K562 (cell line): Measurements from ENCODE around the gene KCTD11. TPM values are rescaled to one million over a fixed set of nuclear protein-coding genes. Genes with fewer than 3 reads are reported as not detected.

Experiments used
- ATAC-seq: fragments of 200-7000 bp; cut with Tn5 transposase; 3 replicates; pipeline ENCODE4 v1.9.1; 2020; ENCODE audit warnings: moderate library complexity
- BruUV-seq: library from RNA; stranded (reverse); fragments of 400-500 nt; replicated peaks from 2 replicates; lab custom pipeline; 2021; lab: Mats Ljungman, UMichigan
- CTCF ChIA-PET: fragments of 300-600 bp; formaldehyde crosslinking; extraction: SDS; loops from one replicate; lab custom pipeline; 2021; ENCODE audit warnings: low intra/inter-chr PET ratio; lab: Yijun Ruan, JAX
- POLR2A ChIA-PET: fragments of 300-600, 350-650 bp; sonication (Branson Sonifier 250); formaldehyde crosslinking; extraction: SDS; loops from one replicate; lab custom pipeline; 2021; ENCODE audit warnings: antibody characterized with exemption, inconsistent platforms; lab: Yijun Ruan, JAX
- DNase-seq, 4 experiments: peaks; one replicate each; pipeline versions ENCODE4 v3.0.0 to v3.0.0-alpha.2; 2011 to 2018; ENCODE audit warnings: low spot score in 3 of 4, mixed read lengths in 3 of 4; ENCODE audit errors: extremely low read depth in 1 of 4
- FAIRE-seq: peaks from 2 replicates; lab custom pipeline; 2011; peaks lifted over from hg19 to GRCh38; lab: Jason Lieb, UNC
- H2AFZ ChIP-seq: 2 replicates; pipeline ENCODE4 v1.6.0; 2011; ENCODE audit warnings: low read depth, low read length, control low read depth, inconsistent platforms
- H3K27ac ChIP-seq: fragments of 200-600 bp; 3 replicates; pipeline ENCODE4 v1.8.0; 2011; ENCODE audit warnings: low read depth, mild to moderate bottlenecking, control low read depth, inconsistent platforms, low read length, moderate library complexity, mixed read lengths; ENCODE audit errors: extremely low read depth
- H3K27me3 ChIP-seq, 2 experiments: fragments of 300-600 bp in 1 of 2; 2 replicates in 1 of 2; 3 replicates in 1 of 2; pipeline versions ENCODE4 v1.6.0 to v1.8.0; 2011; ENCODE audit warnings: inconsistent platforms in 2 of 2, low read length in 2 of 2, mild to moderate bottlenecking in 1 of 2, mixed read lengths in 1 of 2, moderate library complexity in 1 of 2; ENCODE audit not compliant: control insufficient read depth in 2 of 2, insufficient read depth in 2 of 2
- H3K36me3 ChIP-seq: fragments of 300-600 bp; 3 replicates; pipeline ENCODE4 v1.8.0; 2011; ENCODE audit warnings: mild to moderate bottlenecking, low read length, inconsistent platforms; ENCODE audit not compliant: control insufficient read depth, insufficient read depth
- H3K4me1 ChIP-seq, 2 experiments: fragments of 200-600 bp in 1 of 2; replicated peaks in 1 of 2; 2 replicates in 1 of 2; 3 replicates in 1 of 2; pipeline versions ENCODE4 v1.5.1 to v1.8.0; 2011; ENCODE audit warnings: inconsistent platforms in 2 of 2, low read length in 2 of 2, mild to moderate bottlenecking in 1 of 2, mixed read lengths in 1 of 2, moderate library complexity in 1 of 2; ENCODE audit not compliant: control insufficient read depth in 2 of 2, insufficient read depth in 2 of 2
- H3K4me2 ChIP-seq: 2 replicates; pipeline ENCODE4 v1.6.1; 2011; ENCODE audit warnings: low read length, control low read depth, inconsistent platforms, mixed read lengths; ENCODE audit not compliant: insufficient read depth
- H3K4me3 ChIP-seq: fragments of 200-600 bp; sonication (generic), shearing (Covaris generic); 2 replicates; pipeline ENCODE4 v1.5.1; 2016; ENCODE audit warnings: control low read depth, inconsistent platforms
- H3K79me2 ChIP-seq: fragments of 200-600 bp; 3 replicates; pipeline ENCODE4 v1.8.0; 2011; ENCODE audit warnings: low read length, inconsistent platforms; ENCODE audit not compliant: control insufficient read depth, insufficient read depth
- H3K9ac ChIP-seq, 2 experiments: 2 replicates each; pipeline versions ENCODE4 v1.6.0 to v1.6.1; 2011; ENCODE audit warnings: low read depth in 2 of 2, low read length in 2 of 2, control low read depth in 1 of 2, inconsistent platforms in 1 of 2, mild to moderate bottlenecking in 1 of 2, mixed read lengths in 1 of 2; ENCODE audit not compliant: insufficient read depth in 1 of 2
- H3K9me1 ChIP-seq: one replicate; pipeline ENCODE4 v1.6.0; 2011; ENCODE audit warnings: inconsistent platforms, mild to moderate bottlenecking, low read length, moderate library complexity; ENCODE audit not compliant: control insufficient read depth, insufficient read depth
- H3K9me3 ChIP-seq: replicated peaks from 2 replicates; pipeline ENCODE4 v1.5.1; 2011; ENCODE audit warnings: low read depth, low read length, inconsistent platforms; ENCODE audit not compliant: control insufficient read depth, insufficient read depth
- H4K20me1 ChIP-seq: replicated peaks from 2 replicates; pipeline ENCODE4 v1.6.1; 2011; ENCODE audit warnings: low read length, inconsistent platforms, mixed read lengths; ENCODE audit not compliant: control insufficient read depth, insufficient read depth
- ARID4B ChIP-seq: sonication (generic); formaldehyde crosslinking; IDR thresholded peaks from 2 replicates; pipeline ENCODE4 v1.8.0; 2022; ENCODE audit warnings: mild to moderate bottlenecking, missing genetic modification reagents
- CCAR2 ChIP-seq: fragments of 200-400 bp; formaldehyde crosslinking; IDR thresholded peaks from 2 replicates; pipeline ENCODE4 v1.6.1; 2017; ENCODE audit warnings: mild to moderate bottlenecking, low read depth, low read length
- CEBPG ChIP-seq, 3 experiments: fragments of 200-800 bp in 1 of 3; sonication (Bioruptor generic) in 1 of 3; sonication (generic) in 1 of 3; formaldehyde crosslinking in 1 of 3; IDR thresholded peaks in 2 of 3; conservative IDR thresholded peaks in 1 of 3; 2 replicates each; pipeline versions ENCODE4 v1.6.1 to v1.8.0; 2016 to 2022; ENCODE audit warnings: missing compliant biosample characterization in 2 of 3, missing genetic modification characterization in 2 of 3, mild to moderate bottlenecking in 1 of 3, missing genetic modification reagents in 1 of 3
- EP300 ChIP-seq: IDR thresholded peaks from 2 replicates; pipeline ENCODE4 v1.6.1; 2012; ENCODE audit warnings: low read length, improper control_type of control experiment
- PPARD ChIP-seq: fragments of 250-450 bp; sonication (Bioruptor Pico); IDR thresholded peaks from 2 replicates; pipeline ENCODE4 v1.8.0; 2022; ENCODE audit warnings: inconsistent platforms, mild to moderate bottlenecking, moderate library complexity
- RBFOX2 ChIP-seq: fragments of 200-400 bp; formaldehyde crosslinking; IDR thresholded peaks from 2 replicates; pipeline ENCODE4 v1.6.1; 2017; ENCODE audit warnings: low read depth, mild to moderate bottlenecking, low read length, moderate library complexity
- RBM14 ChIP-seq: fragments of 200-400 bp; formaldehyde crosslinking; IDR thresholded peaks from 2 replicates; pipeline ENCODE4 v1.6.1; 2018; ENCODE audit warnings: low read depth, mild to moderate bottlenecking, low read length, moderate library complexity, borderline replicate concordance; ENCODE audit not compliant: insufficient read depth
- SIN3A ChIP-seq, 2 experiments: fragments of 150-350 bp in 1 of 2; IDR thresholded peaks; 2 replicates each; pipeline ENCODE4 v1.6.1; 2011 to 2016; ENCODE audit warnings: borderline replicate concordance in 2 of 2, low read depth in 2 of 2, low read length in 2 of 2, mild to moderate bottlenecking in 2 of 2, moderate library complexity in 2 of 2; ENCODE audit not compliant: control insufficient read depth in 1 of 2
- SMARCE1 ChIP-seq: fragments of 450-650 bp; IDR thresholded peaks from 2 replicates; pipeline ENCODE4 v1.7.1; 2016; ENCODE audit warnings: mild to moderate bottlenecking
- TAF1 ChIP-seq: IDR thresholded peaks from 2 replicates; pipeline ENCODE4 v1.6.1; 2011; ENCODE audit warnings: mild to moderate bottlenecking, low read length, moderate library complexity; ENCODE audit not compliant: insufficient read depth, control insufficient read depth, severe bottlenecking; ENCODE audit errors: extremely low read depth
- TEAD1 ChIP-seq, 2 experiments: fragments of 450-650 bp in 1 of 2; sonication (generic) in 1 of 2; formaldehyde crosslinking; IDR thresholded peaks; 2 replicates each; pipeline versions ENCODE4 v1.4.0 to v1.8.0; 2020 to 2022; ENCODE audit warnings: mild to moderate bottlenecking in 2 of 2, missing genetic modification reagents in 1 of 2
- YY1 ChIP-seq, 3 experiments: IDR thresholded peaks; 2 replicates each; pipeline ENCODE4 v1.6.1; 2011; ENCODE audit warnings: low read length in 2 of 3, mild to moderate bottlenecking in 2 of 3, moderate library complexity in 2 of 3, borderline replicate concordance in 1 of 3, control low read depth in 1 of 3, low read depth in 1 of 3; ENCODE audit not compliant: insufficient read depth in 3 of 3, insufficient replicate concordance in 2 of 3, control insufficient read depth in 1 of 3, insufficient read length in 1 of 3; ENCODE audit errors: extremely low read depth in 1 of 3
- ZNF717 ChIP-seq: fragments of 250-450 bp; sonication (Bioruptor Pico); IDR thresholded peaks from 2 replicates; pipeline ENCODE4 v1.5.0; 2021
- WGBS: fragments of 100-300 bp; shearing (Covaris generic); methylation state at CpG from one replicate; pipeline ENCODE4 v1.1.6; 2016; ENCODE audit warnings: low coverage, mixed read lengths; ENCODE audit not compliant: insufficient coverage; ENCODE audit errors: missing lambda C conversion rate; 5-methylcytosine and 5-hydroxymethylcytosine counted together
- in situ Hi-C: fragments of 300-500 bp; cut with MboI; formaldehyde crosslinking; loops from 4 replicates; pipeline ENCODE4 v1.15.0; 2018; ENCODE audit warnings: inconsistent platforms, mixed read lengths
- intact Hi-C: fragments of 100-400 bp; cut with micrococcal nuclease; formaldehyde crosslinking; loops from 2 replicates; pipeline ENCODE4 v1.14.2; 2022
- polyA plus RNA-seq, 8 experiments: library from polyadenylated mRNA; depleted of rRNA in 4 of 8; stranded (reverse) in 5 of 8; unstranded in 3 of 8; fragments of >200 nt; fragmentation: Nextera tagmentation in 2 of 8; fragmentation: Illumina TruSeq in 1 of 8; extraction: Ambion mirVana in 2 of 8; extraction: Trizol in 1 of 8; gene quantifications; 2 replicates each; pipeline versions ENCODE4 v1.2.1 to v1.2.3, GENCODE V29; 2011 to 2014; ENCODE audit warnings: inconsistent platforms in 1 of 8, missing spikeins in 1 of 8
- total RNA-seq, 7 experiments: library from RNA; depleted of rRNA in 6 of 7; stranded (reverse); fragments of >200 nt in 6 of 7; fragmentation: Illumina TruSeq in 2 of 7; extraction: Trizol in 2 of 7; gene quantifications; 2 replicates each; pipeline versions ENCODE4 v1.2.1 to v1.2.3, GENCODE V29; 2011 to 2021; ENCODE audit warnings: low replicate concordance in 1 of 7

The KCTD11 gene
- total and polyA plus RNA-seq, 9 of the 15 experiments (the other 6 are each of a cell fraction or from before 2014, with no cell fraction given) = 0.01 to 3.2 (median 2.5) TPM; not detected in 1

DNA sequence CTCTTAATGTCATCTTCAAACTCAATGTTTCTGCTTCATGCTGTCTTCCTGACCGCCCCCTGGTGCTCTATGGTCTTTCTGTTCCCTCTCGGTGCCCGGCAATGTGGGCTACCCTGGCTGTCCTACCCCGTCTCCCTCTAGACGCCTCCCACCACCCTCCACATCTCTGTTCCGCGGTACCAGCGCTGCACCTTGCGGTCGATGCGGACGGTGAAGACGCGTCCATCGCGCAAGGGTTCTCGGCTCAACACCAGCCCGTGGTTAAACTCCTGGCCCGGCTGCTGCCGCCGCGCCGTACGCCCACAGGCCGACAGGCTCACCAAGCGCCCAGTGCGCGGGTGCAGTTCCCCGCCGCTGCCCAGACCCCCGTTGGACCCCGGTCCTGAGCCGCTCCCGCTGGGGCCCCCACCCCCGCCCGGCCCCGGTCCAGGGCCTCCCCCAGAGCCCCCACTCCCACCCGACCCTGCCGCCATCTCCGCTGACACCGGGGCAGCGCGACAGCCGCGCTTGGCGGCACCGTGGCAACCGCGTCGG lies 23.1 kb upstream of the KCTD11 start, which contains the start of gene NEURL4:
Gene NEURL4, minus strand, starts transcription at position 496 of the 534 bp plus-strand sequence. Its CDS starts 23 bp downstream, at position 473.
- BruUV-seq = no TSS peak
- DNase-seq = peak in 1 of 4 experiments; percentile 40
- TF ChIP-seq ZNF717 (CRISPR knock-in tag) = no peak
- TF ChIP-seq TEAD1 (CRISPR knock-in tag; IDR thresholded peaks at IDR 0.05) = 0 out of 4 replicates have a peak, but pooled peaks of 1 of the 2 experiments have one; percentile 9
- no peak for TF ChIP-seq CEBPG (CRISPR knock-in tag; IDR thresholded peaks at IDR 0.05)
- no peak for TF ChIP-seq CEBPG (tag; conservative IDR thresholded peaks at IDR 0.05 in 1 of 2, IDR thresholded peaks at IDR 0.05 in 1 of 2)
- peak in 1 of 3 experiments; percentile 71 for TF ChIP-seq YY1 (IDR thresholded peaks at IDR 0.05; ENCODE audit: borderline replicate concordance in 1 of 3, control insufficient read depth in 1 of 3, extremely low read depth in 1 of 3, insufficient read depth in 3 of 3, insufficient read length in 1 of 3, insufficient replicate concordance in 2 of 3, low read depth in 1 of 3, low read length in 2 of 3)
- TF ChIP-seq RBM14 = no peak
- peak; percentile 25 for TF ChIP-seq TAF1
- TF ChIP-seq CCAR2 = no peak
- no peak for TF ChIP-seq SMARCE1
- 0 out of 2 replicates have a peak, but pooled peaks have one; percentile 47 for TF ChIP-seq RBFOX2
- peak; percentile 56; the same call in 1 of the 2 replicates for TF ChIP-seq ARID4B
- TF ChIP-seq EP300 = no peak
- no peak for TF ChIP-seq PPARD (CRISPR knock-in tag)
- TF ChIP-seq SIN3A (IDR thresholded peaks at IDR 0.05; ENCODE audit: borderline replicate concordance in 2 of 2, control insufficient read depth in 1 of 2, low read depth in 2 of 2, low read length in 2 of 2) = peak in 1 of 2 experiments; percentile 12; a peak in 1 of 4 replicates

More for the DNA sequence above, 23.1 kb upstream of the KCTD11 start, which contains the start of gene NEURL4:
- H3K9me3 ChIP-seq = no peaks in the 10 kb centered on the region
- ATAC-seq (peak; percentile 59), FAIRE-seq (no peak)
- in situ Hi-C loops (no loop called here), intact Hi-C loops (no loop called here)
- H2AFZ ChIP-seq = peak within 1 kb of the TSS; percentile 98
- peak within 1 kb of the TSS; percentile 78 for H3K4me3 ChIP-seq
- peaks cover 27% of the 10 kb centered on the region; the same call in 1 of the 3 replicates for H3K36me3 ChIP-seq
- H3K4me1 ChIP-seq = peaks cover 15 to 41% of the 10 kb centered on the region in 2 experiments
- H3K9ac ChIP-seq = peak within 1 kb of the TSS; percentile 91 to 99
- H3K9me1 ChIP-seq = no peaks in the 10 kb centered on the region
- peak within 1 kb of the TSS; percentile 93 for H3K4me2 ChIP-seq
- peak within 1 kb of the TSS; percentile 92 for H3K27ac ChIP-seq
- H3K27me3 ChIP-seq = no peaks in the 10 kb centered on the region
- no peaks in the 10 kb centered on the region for H4K20me1 ChIP-seq
- ChIA-PET POLR2A (interaction anchor here (0.9 to 2.4 kb wide), 5 partner anchors 13 to 87 kb away, joined by 3 to 21 read pairs (median 5); partner anchors contain the start of gene GABARAP), CTCF (no interaction called here)
- H3K79me2 ChIP-seq = peaks cover 16% of the 10 kb centered on the region
- 0% methylated on average over 10 of the region's 50 CpGs for WGBS
